Transverse colon (tissue), 4 donors: Measurements from ENCODE around the gene JPH2. TPM values are rescaled to one million over a fixed set of nuclear protein-coding genes. Genes with fewer than 3 reads are reported as not detected.

Experiments
- DNase-seq: peaks from one replicate; pipeline ENCODE4 v3.0.0-alpha.2; 2019
- H3K27ac ChIP-seq, 4 donors: fragments of 200-600 bp; sonication (generic); 2 replicates each; pipeline ENCODE4 v1.5.1; 2016 to 2018; ENCODE audit warnings: inconsistent platforms in 4 of 4
- H3K27me3 ChIP-seq: fragments of 200-600 bp; sonication (generic); 2 replicates; pipeline ENCODE4 v1.5.1; 2017; ENCODE audit warnings: inconsistent platforms
- H3K36me3 ChIP-seq, 4 donors: fragments of 200-600 bp; sonication (generic); 2 replicates each; pipeline ENCODE4 v1.5.1; 2017 to 2019; ENCODE audit warnings: inconsistent platforms in 4 of 4
- H3K4me1 ChIP-seq, 4 donors: fragments of 200-600 bp; sonication (generic); 2 replicates each; pipeline ENCODE4 v1.5.1; 2017 to 2020; ENCODE audit warnings: inconsistent platforms in 4 of 4
- H3K4me3 ChIP-seq, 4 donors: fragments of 200-600 bp; sonication (generic); 1 replicate in 1 of 4; 2 replicates in 3 of 4; pipeline versions ENCODE4 v1.5.1 to v1.6.1; 2017 to 2019; ENCODE audit warnings: inconsistent platforms in 4 of 4
- H3K9me3 ChIP-seq, 2 donors: fragments of 200-600 bp; sonication (generic); 2 replicates each; pipeline ENCODE4 v1.5.1; 2017 to 2019; ENCODE audit warnings: inconsistent platforms in 2 of 2
- EP300 ChIP-seq: sonication (generic); formaldehyde crosslinking; IDR thresholded peaks from one replicate; pipeline ENCODE4 v1.6.1; 2017; ENCODE audit warnings: antibody characterized with exemption, low read depth
- POLR2A ChIP-seq: fragments of 450-650 bp; IDR thresholded peaks from one replicate; pipeline ENCODE4 v1.6.1; 2016; ENCODE audit warnings: antibody characterized with exemption, mild to moderate bottlenecking, moderate library complexity
- POLR2AphosphoS5 ChIP-seq, 3 donors: sonication (generic); formaldehyde crosslinking; IDR thresholded peaks; one replicate each; pipeline ENCODE4 v1.6.1; 2016; ENCODE audit warnings: antibody characterized with exemption in 3 of 3
- WGBS, 2 donors: methylation state at CpG; one replicate each; pipeline ENCODE4 v1.1.5; 2018; ENCODE audit warnings: low coverage in 1 of 2; 5-methylcytosine and 5-hydroxymethylcytosine counted together
- in situ Hi-C, 4 donors: fragments of 200-750 bp; cut with MboI; loops; one replicate each; pipeline versions ENCODE4 v1.15.0 to v1.15.1; 2017; ENCODE audit warnings: low sequenced_read_pairs in 3 of 4, low pct_ligation_motif_present in 1 of 4, low pct_unique_long_range_greater_than_20kb in 1 of 4
- intact Hi-C: fragments of 100-400 bp; cut with DNase I; formaldehyde crosslinking; loops from one replicate; pipeline ENCODE4 v1.15.1; 2023; ENCODE audit warnings: low total_unique reads
- total RNA-seq, 4 donors: library from RNA; depleted of rRNA; stranded (reverse); fragments of >200 nt; gene quantifications; one replicate each; pipeline ENCODE4 v1.1.0, GENCODE V29; 2016
- TF ChIP-seq, protein P1 (sequence below), 5 experiments: fragments of 200-600 bp in 3 of 5; fragments of 450-650 bp in 2 of 5; sonication (generic) in 3 of 5; IDR thresholded peaks; 1 replicate in 2 of 5; 2 replicates in 3 of 5; pipeline ENCODE4 v1.5.1; 2016 to 2017; ENCODE audit warnings: antibody characterized with exemption in 5 of 5, inconsistent platforms in 3 of 5, mild to moderate bottlenecking in 2 of 5, moderate library complexity in 1 of 5

The JPH2 gene
- total RNA-seq, 4 donors from 2014 or later, result 9.8 to 216 (median 18.3) TPM

DNA sequence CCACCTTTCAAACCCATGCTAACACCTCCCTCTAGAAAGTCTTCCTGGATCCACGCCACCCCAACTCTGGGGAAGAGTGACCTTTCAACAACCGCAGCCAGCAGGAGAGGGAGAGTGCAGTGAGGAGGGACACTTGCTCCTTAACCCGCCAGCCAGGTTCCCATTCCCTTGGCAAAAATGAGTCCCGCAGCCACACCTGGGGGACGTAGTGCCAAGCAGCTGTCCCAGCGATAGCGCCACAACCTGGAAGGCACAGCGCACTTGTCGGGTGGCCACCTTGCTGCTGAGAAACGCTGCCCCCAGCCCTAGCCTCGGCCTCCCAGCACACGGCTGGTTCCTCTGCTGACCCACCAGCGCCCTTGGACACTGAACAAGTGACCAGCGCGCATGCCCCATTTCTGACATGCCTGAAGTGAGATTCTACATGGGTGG is 119.3 kb downstream of the JPH2 start:
- Histone ChIP-seq H3K36me3 (no peaks in the 10 kb centered on the region), H3K27ac (no peak overlapping the region), H3K4me1 (no peaks in the 10 kb centered on the region), H3K27me3 (no peaks in the 10 kb centered on the region), H3K9me3 (no peaks in the 10 kb centered on the region), H3K4me3 (no peak overlapping the region)
- intact Hi-C loops, result no loop called here
- DNase-seq, result no peak
- TF ChIP-seq EP300 (no peak), POLR2A (no peak), POLR2AphosphoS5 (IDR thresholded peaks at IDR 0.05) (no peak)
- TF ChIP-seq, protein P1, sequence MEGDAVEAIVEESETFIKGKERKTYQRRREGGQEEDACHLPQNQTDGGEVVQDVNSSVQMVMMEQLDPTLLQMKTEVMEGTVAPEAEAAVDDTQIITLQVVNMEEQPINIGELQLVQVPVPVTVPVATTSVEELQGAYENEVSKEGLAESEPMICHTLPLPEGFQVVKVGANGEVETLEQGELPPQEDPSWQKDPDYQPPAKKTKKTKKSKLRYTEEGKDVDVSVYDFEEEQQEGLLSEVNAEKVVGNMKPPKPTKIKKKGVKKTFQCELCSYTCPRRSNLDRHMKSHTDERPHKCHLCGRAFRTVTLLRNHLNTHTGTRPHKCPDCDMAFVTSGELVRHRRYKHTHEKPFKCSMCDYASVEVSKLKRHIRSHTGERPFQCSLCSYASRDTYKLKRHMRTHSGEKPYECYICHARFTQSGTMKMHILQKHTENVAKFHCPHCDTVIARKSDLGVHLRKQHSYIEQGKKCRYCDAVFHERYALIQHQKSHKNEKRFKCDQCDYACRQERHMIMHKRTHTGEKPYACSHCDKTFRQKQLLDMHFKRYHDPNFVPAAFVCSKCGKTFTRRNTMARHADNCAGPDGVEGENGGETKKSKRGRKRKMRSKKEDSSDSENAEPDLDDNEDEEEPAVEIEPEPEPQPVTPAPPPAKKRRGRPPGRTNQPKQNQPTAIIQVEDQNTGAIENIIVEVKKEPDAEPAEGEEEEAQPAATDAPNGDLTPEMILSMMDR (IDR thresholded peaks at IDR 0.05), result no peak
- WGBS, 2 donors, result 93% methylated on average over 15 of the region's 15 CpGs; no CpG with 5 or more reads in 1 of the 2 donors
- in situ Hi-C loops, result no loop called here

DNA sequence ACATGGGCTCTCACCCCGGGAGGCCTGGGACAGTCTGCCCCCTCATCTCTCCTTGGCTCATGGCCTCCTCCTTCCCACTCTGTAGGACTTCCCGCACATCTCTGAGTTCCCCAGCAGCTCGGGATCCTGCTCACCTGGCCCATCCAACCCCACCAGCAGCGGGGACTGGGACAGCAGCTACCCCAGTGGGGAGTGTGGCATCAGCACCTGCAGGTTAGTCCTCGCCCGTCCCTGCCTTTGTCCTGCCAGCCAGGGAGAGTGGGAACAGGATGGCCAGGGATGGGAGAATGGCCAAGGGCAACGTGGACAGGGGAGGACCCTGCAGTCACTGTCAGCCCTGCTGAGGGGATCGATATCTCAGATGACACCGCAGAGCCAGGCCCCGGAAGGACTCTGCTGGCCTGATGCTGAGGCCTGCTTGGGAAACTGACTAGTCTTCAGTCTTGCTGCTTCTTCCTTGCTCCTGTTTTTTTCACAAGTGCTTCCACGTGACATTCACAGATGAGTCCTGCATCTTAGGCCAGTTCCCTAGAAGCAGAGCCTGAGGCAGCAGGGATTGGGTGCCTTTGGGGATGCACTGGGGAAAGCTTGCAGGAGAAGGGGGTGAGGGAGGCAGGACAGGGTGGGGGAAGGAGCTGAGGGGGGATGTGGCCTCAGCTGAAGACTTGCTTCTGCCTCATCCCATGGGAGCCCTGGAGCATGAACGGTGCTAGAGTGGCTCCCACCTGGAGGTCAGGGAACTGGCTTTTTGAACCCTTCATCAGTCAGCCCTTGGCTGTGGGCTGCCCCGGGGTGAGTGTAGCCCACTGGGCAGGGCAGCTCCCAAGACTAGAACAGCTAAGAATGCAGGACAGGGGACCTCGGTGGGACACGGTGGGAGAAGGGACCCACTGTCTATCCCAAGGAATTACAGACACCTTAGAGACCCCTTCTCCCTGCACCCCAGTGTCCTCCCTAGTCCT is 120.1 kb downstream of the JPH2 start:
- H3K36me3 ChIP-seq, result no peaks in the 10 kb centered on the region
- no peak overlapping the region for H3K4me3 ChIP-seq
- TF ChIP-seq POLR2A (no peak), POLR2AphosphoS5 (IDR thresholded peaks at IDR 0.05) (no peak), EP300 (no peak)
- TF ChIP-seq, protein P1 (IDR thresholded peaks at IDR 0.05), result no peak
- no peaks in the 10 kb centered on the region for H3K4me1 ChIP-seq
- no peak for DNase-seq
- no peaks in the 10 kb centered on the region for H3K27me3 ChIP-seq
- WGBS, 2 donors, result 88% methylated on average over 15 of the region's 15 CpGs; no CpG with 5 or more reads in 1 of the 2 donors
- in situ Hi-C loops, result no loop called here
- intact Hi-C loops, result no loop called here
- no peaks in the 10 kb centered on the region for H3K9me3 ChIP-seq
- H3K27ac ChIP-seq, result no peak overlapping the region

- Histone ChIP-seq H3K27me3 (no peaks in the 10 kb centered on the region), H3K36me3 (no peaks in the 10 kb centered on the region), H3K9me3 (no peaks in the 10 kb centered on the region), H3K4me1 (no peaks in the 10 kb centered on the region), H3K27ac (no peak overlapping the region), H3K4me3 (no peak overlapping the region)
- no peak for DNase-seq
- in situ Hi-C loops (no loop called here), intact Hi-C loops (no loop called here)
- TF ChIP-seq POLR2AphosphoS5 (IDR thresholded peaks at IDR 0.05), result no peak
- TF ChIP-seq, protein P1 (IDR thresholded peaks at IDR 0.05), result no peak
- no peak for TF ChIP-seq POLR2A
- TF ChIP-seq EP300, result no peak
- 95 to 100% methylated on average over 3 to 19 of the region's 20 CpGs for WGBS, 2 donors
Observed at GRCh38 chr20:44065401-44066340, 121.3 kb downstream of the JPH2 start.
